COR-L47 (cell line): Measurements from ENCODE around the gene BICRA.
"Not testable (repeated sequence)": the region's sequence is repeated elsewhere in the genome, so short reads cannot be mapped to it uniquely, and the experiment has no call there.

ENCODE experiments used
- DNase-seq: peaks from one replicate; lab custom pipeline; 2025; lab: John Stamatoyannopoulos, UW

Gene BICRA

DNA sequence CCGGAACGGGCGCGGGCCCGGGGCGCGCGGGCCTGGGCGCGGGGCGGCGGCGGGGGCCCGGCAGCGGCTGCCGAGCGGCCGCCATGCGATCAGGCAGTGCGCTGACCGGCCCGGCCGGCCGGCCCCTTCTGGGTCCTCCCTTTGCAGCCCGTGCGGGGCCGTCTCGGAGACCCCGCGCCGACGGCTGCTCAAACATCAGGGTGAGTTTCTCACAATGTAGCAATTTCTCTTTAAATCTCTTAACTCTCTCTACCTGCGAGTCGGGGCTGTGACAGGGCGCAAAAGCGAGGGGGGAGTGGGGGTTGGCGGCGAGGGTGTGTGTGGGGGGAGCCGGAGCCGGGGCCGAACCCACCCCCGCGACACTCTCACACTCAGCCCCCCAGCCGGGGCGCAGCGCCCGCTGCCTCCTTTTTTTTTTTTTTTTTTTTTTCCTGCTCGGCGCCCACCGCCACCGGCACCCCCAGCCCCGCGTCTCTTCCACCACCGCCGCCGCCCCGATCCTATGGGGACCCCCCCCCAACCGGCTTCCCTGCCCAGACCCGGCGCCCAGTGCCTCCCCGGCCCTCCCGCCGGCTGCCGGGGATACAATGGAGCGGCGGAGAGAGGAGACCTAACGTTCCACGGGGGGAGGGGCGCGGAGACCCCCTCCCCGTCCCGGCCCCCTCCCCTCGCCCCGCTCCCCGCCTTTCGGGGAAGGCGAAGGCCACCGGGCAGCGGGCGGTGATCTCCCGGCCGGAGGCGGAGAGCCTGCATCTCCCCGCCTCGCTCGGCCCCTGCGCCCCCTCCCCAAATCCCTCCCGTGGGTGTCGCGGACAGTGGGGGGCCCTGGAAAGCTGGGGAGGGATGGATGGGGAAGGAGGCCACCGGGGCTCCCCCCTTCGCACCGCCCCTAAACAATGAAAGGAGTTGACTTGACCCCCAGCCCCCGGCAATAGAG is at the start of gene BICRA:
Gene BICRA (plus strand): TSS at position 166 of the 937 bp plus-strand sequence. CDS start 64,441 bp downstream, outside the sequence.
- DNase-seq: peak; percentile 81

DNA sequence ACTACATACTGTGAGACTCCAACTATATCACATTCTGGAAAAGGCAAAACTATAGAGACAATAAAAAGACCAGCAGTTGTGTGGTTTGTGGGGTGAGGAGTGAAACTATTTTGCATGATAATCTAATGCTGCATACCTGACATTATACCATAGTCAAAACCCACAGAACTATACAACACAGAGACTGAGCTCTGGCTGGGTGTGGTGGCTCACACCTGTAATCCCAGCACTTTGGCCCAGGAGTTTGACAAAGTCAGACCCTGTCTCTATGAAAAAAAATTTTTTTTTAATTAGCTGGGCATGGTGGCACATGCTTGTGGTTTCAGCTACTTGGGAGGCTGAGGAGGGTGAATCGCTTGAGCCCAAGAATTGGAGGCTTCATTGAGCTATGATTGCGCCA is 47.9 kb upstream of the BICRA start:
- no peak for DNase-seq

DNA sequence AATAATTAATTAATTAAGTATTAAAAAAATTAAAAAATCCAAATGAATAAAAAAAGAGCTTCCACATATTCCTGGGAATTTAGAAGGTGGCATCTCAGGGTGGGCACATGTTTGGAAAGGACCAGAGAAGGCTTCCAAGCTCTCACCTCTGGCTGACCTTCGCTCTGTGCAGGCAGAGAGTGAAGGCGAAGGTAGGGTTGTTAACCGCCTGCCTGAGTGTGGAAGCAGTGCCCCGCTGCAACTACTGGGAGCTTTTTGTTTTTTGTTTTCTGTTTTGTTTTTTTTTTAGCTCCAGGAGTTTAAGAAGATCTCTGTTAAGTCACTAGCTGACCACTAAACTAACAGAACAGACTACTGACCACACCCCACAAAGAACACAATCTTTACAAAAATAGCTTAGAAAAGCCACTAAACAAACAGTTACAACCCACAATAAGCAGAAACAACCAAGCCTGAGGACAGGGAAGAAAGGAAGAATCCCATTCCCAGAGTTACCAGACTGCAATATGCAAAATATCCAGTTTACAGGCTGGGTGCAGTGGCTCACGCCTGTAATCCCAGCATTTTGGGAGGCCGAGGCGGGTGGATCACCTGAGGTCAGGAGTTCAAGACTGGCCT is 47.4 kb upstream of the BICRA start:
- no peak for DNase-seq

DNA sequence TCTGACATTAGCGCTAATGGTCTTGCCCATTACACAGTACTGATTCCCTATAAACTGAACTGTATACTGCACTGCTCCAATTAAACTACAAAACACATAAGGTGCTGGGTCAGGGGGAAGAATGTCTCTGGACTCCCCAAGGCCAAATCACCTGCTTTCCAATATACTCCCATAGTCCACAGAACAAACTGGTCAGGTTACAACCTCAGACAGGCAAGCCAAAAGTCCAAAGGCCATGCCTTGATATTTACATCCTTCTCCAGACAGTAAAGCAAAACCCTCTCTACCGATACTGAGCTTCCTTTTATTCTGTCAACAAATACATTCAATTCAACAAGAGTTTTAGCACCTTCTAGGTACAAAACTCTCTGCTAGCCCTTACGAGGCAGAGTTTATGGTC is 44.9 kb upstream of the BICRA start:
- DNase-seq: no peak

DNA sequence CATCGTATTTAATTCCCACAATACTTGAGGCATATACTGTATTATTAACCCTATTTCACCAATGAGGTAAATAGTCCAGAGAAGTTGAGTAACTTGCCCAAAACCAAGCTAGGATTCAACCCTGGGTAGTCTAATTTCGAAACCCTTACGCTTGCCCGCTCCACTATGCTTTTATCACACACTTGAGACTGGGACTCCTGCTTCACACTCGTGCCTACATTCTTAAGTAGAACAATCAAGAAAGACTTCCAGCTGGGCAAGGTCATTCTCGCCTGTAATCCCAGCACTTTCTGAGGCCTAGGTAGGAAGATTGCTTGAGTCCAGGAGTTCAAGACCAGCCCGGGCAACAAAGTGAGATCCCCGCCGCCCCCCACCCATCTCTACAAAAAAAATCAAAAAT is 39.6 kb upstream of the BICRA start:
- no peak for DNase-seq

DNA sequence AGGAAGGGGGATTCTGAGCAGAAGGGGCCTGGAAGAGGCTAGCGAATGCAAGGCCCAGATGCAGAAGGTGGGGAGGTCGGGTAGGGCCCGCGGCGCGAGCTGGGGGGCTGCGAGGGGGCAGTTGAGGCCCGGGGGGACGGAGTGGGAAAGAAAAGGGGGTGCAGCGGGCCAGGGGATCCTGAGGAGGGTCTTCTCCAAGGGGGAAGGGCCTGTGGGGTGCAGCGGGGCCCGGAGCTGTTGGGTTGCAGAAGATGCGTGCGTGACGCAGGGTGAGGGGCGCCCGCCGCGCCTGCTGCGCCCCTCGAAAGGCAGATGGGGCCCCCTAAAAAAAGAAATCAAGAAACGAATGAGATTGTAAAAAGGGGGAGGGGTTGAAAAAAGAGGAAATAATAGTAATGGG is 36.3 kb upstream of the BICRA start:
- no peak for DNase-seq

DNA sequence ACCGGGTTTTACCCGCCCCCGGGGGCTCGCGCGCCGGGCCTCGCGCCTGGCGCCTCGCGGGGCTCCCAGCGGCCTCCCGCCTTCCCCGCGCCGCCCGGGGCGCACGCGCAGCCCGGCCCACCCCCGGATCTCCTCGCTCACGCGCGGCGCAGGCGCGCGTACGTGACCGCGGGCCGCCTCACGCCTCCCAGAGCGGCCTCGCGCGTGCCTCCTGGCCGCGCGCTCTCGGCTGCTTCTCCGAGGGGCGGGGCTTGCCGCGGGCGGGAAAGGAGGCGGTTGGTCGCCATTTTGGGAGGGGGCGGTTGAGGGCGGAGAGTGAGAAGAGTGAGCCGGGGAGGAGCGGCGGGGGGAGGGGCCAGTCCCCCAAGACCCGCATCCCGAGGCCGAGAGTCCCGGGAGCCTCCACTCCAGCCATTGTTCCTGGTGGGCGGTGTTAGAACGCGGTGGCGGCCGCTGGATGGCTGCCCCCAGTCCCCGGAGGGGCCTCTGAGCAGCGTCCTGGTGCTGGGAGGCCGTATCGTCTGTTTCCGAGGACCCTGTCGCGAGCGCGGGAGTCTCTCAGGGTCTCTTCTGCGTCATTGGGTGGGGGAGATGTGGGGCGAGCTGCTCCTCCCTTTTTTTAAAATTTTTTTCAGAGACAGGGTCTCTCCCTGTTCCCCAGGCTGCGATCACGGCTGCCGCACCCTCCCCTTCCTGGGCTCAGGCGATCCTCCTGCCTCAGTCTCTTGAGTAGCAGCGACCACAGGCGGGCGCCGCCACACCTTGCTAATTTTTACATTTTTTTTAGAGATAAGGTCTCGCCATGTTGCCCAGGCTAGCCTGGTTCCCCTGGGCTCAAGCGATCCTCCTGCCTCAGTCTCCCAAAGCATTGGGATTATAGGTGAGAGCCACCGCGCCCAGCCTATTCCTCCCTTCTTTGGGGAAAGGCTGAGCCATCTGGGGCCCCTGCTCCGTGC is 35.6 kb upstream of the BICRA start, which contains the start of gene ZNF541:
Gene ZNF541 (minus strand): TSS at position 78 of the 956 bp plus-strand sequence. CDS start 17,292 bp downstream, outside the sequence.
- DNase-seq: no peak

DNA sequence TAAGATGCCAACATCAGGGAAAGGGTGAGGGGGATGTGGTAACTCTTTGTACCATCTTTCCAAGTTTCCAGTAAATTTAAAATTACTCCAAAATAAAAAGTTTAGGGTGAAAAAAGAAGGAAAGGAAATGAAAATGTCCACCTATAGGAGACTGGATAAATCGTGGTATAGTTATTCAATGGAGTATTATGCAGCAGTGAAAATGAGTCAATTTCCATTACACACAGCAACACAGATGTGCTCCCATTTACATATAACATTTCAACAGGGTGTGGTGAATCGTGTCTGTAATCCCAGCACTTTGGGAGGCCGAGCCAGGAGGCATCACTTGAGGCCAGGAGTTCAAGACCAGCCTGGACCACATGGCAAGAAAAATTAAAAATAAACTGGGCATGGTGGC is 28.5 kb upstream of the BICRA start:
- no peak for DNase-seq

DNA sequence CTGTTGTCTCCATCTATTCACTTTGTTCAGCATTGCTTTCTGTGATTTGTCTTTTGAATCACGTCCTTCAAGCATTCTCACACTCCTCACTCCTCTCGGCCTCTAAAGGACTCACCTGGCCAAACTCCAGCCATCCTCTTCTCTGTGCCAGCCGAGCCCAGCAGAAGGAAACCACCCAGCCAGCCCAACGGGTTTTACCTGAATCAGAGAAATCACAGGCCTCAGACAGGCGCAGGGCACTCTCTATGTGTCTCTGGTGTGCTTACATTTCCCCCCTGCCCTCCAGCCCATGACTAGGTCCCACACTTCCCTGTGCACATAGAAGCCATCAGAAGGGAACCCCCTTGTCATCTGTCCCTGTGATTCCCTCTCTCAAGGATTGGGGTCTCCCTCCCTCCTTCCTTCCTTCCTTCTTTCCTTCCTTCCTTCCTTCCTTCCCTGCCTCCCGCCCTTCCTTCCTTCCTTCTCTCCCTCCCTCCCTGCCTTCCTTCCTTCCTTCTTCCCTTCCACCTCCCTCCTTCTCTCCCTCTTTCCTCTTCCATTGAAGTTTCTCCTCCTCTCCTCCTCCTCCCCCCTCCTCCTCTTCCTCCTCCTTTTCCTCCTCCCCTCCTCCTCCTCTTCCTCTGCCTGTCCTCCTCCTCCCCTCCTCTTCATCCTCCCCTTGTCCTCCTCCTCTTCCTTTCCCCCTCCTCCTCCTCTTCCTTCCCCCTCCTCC is 27.2 kb upstream of the BICRA start:
- no peak for DNase-seq

DNA sequence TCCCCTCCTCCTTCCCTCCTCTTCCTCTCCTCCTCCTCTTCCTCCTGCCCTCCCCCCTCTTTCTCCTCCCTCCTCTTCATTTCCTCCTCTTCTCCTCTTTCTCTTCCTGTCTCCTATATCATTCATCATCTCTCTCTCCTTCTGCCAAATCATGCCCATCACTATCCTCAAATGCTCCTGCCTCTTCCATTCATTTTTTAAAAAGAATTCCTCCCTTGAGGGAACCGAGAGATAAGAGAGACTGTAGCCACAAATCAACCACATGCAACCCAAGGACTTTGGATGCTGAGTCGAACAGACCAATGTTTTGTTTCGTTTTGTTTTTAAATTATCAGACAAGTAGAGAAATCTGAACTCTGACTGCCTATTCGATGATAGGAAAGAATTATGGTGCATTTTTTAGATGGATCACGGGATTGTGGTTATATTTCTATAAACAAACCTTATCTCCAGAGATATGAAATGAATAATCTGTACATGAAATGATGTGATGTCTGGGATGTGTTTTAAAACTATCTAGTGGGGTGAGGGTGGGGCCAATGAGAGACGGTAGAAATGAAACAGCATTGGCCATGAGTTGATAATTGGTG is 26.5 kb upstream of the BICRA start:
- no peak for DNase-seq

DNA sequence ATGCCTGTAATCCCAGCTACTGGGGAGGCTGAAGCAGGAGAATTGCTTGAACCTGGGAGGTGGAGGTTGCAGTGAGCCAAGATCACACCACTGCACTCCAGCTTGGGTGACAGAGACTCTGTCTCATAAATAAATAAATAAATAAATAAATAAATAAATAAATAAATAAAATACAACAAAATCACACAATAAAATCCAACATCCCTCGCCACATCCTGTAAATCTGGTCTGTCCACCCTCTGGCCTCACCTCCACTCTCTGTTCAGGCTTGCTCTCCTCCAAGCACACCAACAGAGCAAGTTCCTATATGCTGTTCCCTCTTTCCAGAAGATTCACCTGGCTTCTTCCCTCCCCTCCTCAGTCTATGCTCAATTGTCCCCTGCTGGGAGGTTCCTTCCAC is 25.8 kb upstream of the BICRA start:
- DNase-seq: not testable (repeated sequence)

DNA sequence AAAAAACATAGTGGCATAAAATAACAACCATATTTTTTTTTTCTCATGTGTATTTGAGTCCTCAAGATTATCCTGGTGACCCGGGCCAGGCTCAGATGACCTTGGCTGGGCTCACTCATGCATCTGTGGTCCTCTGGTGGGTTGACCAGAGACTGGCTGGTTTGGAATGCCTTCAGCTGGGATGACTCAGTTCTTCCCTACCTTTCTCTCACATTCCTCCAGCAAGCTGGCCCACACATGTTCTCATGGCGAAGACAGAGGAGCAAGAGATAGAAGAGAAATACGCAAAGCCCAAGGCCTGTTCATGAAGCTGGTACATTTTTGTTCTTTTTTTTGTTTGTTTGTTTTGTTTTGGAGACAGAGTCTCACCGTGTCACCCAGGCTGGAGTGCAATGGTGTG is 21.6 kb upstream of the BICRA start:
- no peak for DNase-seq

DNA sequence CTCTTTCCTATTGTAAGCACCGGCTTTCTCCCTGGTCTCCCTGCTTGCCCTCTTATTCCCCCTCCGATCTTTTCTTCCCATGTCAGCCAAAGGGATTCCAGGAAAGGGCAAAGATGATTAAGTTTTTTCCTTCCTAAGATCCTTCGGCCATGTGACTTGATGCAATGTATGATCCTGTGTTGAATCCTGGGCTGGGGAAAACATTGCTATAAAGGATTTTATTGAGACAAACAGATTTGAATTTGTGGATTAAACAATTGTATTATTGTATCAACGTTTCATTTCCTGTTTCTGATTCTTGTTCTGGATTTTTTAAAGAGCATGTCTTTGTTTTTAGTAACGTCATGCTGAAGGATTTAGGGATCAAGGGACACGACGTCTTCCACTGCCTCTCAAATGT is 19.1 kb upstream of the BICRA start:
- DNase-seq: no peak

DNA sequence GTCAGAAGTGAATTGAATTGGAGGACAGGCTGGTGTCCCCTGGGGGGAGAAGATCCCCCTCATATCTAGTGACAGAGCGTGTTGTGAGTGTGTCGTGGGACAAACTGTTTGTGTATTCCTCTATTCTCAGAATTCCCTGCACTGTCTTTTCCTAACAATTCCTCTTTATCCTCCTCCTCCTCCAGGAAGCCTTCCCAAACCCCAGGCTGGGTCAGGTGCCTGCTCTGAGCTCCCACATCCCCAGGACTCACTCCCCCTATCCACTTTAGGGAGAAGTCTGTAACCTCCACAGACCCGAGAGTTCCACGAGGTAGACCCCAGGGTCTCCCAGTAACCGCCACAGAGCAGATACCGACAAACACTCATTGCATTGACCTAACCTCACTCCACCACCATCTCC is 15.1 kb upstream of the BICRA start:
- no peak for DNase-seq

DNA sequence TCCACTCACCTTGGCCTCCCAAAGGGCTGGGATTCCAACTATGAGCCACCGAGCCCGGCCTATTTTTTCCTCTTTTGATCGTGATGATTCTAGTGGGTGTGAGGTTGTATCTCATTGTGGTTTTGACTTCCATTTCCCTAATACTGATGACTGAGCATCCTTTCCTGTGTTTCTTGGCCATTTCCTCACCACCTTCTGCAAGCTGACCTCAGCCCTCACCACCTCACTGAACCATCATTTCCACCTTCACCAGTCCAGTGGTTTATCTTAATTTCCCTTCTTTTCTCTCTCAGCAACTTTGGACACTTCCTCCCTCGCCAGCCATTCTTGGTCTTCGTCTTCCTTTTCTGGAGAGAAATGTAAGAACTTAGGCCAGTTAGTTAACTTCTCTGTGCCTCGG is 13.0 kb upstream of the BICRA start:
- DNase-seq: no peak

DNA sequence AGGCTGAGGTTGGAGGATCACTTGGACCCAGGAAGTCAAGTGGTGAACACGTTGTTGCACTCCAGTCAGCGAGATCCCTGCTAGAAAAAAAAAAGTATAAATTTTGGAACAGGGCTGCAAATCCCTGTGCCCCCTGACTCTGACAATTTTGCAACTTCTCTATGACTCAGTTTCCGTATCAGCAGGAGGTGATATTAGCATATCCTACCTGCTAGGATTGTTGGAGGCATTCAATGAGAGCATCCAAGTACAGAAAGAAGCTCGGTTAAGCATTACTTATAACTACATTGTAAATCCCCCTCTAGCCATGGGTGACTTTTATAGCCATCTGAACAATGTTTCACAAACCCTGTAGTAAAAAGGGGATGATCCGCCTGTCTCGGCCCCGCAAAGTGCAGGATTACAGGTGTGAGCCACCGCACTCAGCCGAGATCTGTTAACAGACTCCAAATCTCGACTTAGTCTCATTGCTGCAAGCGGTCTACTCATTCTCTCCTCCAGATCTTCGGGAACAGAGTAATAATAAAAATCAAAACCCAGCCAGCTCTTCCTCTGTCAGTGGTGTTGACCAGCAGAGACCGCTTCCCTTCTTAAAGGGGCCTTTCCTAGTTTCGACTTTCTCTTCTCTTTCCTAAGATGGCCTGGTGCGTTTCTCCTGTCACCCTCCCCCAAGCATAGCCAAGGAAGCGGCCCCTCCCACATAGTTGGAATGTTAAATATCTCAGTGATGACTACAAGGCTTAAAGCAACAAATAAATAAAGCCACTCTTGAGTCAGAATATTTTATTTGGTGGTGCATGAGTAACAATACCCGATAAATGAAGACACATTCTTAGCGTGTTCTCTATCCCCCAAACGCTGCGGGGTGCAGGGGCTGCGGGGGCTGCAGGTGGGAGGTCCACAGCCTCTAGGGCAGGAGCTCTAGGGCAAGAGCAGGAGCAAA is 10.3 kb upstream of the BICRA start:
- no peak for DNase-seq

DNA sequence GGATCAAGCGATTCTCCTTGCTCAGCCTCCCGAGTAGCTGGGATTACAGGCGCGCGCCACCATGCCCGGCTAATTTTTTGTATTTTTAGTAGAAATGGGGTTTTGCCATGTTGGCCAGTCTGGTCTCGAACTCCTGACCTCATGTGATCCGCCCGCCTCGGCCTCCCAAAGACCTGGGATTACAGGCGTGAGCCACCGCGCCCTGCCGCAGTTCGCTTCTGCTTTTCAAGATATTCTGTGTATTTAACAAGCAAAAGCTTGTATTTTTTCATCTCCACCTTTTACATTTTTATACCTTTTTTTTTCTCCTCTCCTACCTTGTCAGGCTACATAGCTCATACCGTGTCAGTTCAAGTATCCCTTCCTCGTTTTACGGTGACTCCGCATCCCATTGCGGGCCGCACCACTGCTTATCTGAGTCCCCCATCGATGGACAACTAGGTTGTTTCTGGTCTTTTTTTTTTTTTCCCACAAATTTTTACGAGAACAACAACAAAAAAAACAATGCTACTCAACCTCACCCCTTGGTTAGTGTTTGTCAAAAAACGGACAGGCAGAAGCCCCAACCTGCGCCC is 9.2 kb upstream of the BICRA start:
- peak; percentile 45 for DNase-seq

DNA sequence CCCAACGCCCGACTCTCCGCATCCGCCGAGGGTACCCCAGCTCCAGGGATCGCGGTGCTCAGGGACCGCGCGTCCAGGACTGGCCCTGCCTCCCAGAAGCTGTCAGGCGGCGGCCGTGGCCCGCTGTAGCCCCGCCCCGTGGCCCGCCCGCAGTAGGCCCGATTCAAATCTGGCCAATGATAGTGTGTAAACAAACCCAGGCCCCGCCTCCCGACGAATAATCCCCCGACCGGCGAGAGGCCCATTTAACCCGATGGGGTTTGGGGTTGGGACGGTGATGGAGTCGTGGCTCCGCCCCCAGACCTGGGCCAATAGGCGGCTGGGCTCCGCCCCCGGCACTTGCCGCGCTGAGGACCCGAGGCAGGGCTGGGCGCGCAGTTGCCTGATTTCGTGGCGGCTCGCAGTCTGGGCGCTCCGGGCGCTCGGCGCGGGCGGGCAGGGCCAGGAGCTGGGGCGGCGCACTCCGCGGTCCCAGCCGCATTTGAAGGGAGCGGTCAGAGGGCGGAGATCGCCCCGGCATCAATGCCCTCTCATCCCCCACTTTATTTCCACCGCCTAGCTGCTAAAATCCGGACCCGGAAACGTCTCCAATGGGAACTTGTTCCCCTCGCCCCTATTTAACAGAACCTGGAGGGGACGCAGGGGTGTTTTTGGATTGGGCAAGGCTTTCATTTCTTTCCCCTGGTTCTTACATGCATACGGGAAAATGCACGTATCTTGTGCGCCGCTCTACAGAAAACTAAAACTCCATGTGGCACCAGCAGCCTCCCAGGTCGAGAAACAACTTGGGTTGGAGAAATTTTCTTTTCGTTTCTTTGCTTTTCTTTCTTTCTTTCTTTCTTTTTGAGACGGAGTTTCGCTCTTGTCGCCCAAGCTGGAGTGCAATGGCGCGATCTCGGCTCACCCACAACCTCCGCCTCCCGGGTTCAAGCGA is 8.4 kb upstream of the BICRA start:
- DNase-seq: peak; percentile 99
